ENCODE data around the gene DMD.

Gene DMD

GRCh38 chrX:31130457-31131220 lies 2080.7 kb downstream of the DMD start:
- no peak for FAIRE-seq

GRCh38 chrX:31128855-31129254 lies 2082.5 kb downstream of the DMD start:
- no peak for FAIRE-seq

- FAIRE-seq: no peak
These were observed 2083.6 kb downstream of the DMD start for GRCh38 chrX:31127716-31128115.

DNA sequence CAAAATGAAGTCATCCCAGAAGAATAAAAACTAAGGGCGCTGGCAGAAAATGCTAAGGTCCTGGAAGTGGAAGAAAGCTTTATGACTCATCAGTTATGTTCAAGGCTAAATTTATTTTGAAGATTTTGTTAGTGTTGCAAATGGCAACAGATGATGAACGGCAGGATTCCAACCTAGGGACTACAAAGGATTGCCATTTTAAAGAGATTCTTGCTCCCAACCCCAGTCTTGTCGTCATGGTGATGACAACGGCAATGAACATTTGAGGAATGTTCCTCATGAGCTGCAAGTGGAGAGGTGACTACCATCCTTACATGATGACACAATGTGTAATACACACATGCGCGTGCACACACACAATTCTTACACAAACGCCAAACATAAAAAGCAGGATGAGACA lies 2085.1 kb downstream of the DMD start:
- FAIRE-seq: no peak

GRCh38 chrX:31124536-31124935 lies 2086.8 kb downstream of the DMD start:
- FAIRE-seq: no peak

- FAIRE-seq: no peak
These were observed 2088.0 kb downstream of the DMD start for GRCh38 chrX:31123335-31123734.

DNA sequence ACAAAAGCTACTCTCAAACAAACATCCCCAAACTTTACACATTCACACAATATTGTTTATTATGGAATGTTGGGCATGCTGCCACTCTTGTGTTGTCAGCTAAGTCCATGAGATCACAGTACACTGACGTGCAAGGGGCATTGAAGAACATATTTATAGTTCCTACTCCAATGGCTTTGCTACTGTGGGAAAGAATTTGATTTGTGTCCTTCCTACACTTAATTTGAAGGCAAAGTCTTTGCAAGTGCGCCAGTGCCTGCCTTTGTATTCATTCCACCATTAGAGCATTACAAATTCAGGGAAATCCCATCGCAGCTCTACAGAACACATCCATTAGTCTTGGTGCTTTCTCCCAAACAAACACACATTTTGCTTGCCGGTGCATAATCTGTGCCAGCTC lies 2094.1 kb downstream of the DMD start:
- FAIRE-seq: no peak

DNA sequence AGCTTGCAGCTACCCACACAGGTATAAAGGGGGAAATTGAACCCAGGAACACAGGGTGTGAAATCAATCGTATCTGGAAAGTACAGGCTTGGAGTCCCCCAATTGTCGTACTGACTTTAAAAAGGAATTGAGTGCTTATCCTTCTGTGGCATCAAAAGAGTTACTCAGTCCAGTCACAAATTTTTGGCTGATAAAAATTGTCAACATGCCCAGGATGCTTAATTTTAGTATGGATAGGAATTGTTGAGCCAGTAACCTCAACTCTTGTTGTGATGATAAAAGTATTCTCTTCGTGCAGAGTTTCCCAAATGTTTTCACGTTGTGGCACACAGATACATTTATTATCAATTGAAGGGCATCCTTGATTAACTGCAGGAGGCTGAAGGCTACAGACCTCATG lies 2096.0 kb downstream of the DMD start:
- no peak for FAIRE-seq

DNA sequence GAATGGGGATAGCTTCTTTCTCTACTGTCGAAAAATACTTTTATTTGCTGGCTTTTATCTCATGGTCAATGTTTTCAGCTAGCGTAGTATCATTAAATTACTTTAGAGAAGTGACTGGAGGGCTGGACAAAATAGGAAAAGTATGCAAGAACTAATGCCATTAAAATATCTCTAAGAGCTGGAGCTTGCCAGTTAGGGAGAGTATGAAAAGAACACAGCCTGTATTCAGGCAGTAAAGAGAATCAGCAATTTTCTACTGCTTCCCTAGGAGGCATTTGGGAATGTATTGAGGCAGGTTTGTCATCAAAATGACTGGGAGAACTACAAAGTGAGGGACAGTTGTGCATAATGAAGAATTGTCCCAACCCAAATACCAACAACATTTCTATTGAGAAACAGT lies 2096.5 kb downstream of the DMD start:
- no peak for FAIRE-seq

DNA sequence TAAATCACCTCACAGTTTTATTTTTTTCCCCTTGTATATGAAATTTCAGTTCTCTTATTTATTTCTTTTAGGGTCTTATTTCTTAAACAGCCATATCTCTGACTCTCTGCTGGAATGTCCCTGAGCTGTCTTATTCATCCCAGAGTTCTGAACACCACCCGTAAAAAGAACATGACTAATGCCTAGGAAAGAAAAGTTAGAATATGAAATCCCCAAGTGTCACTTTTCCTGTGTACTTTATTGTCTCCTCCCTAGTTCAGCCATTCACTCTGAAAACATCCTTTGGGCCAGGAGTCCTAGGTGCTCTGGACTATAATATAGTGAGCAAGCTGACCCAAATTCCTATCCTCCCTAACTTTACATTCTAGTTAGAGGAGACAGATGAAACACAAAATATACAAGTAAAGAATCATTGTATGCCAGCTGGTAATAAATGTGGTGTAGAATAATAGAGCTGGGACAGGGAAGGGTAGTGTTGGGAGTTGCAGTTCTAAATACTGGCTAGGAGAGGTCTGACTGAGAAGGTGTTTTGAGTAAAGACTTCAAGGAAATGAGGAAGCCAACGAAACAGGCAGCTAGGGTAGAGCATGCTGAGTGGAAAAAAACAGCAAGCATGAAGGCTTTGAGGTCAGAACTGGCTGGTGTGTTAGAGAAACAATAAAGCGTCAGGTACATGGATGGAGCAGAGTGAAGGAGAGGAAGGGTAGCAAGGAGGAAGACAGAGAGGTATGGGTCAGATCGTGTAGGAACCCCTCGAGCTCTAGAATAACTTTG lies 2098.9 kb downstream of the DMD start:
- FAIRE-seq: no peak

GRCh38 chrX:31110657-31111056 lies 2100.7 kb downstream of the DMD start:
- no peak for FAIRE-seq

GRCh38 chrX:31099536-31100090 lies 2111.7 kb downstream of the DMD start:
- FAIRE-seq: no peak

GRCh38 chrX:31098079-31098478 lies 2113.3 kb downstream of the DMD start:
- FAIRE-seq: no peak

DNA sequence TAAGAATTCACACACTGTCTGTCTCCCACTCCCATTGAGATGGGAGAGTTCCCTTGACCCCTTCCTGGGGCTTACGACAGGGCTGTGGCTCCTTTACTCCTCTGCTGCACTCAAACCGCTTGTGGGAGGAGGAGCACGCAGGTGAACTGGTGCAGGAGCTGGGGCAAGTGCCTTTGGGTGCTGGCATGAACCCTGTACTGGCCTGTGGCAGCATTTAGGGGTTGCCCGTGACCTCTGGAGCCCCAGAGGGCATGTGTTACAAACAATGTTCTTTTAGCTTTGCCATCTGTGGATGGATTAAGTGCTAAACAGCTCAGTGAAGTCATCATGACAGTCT lies 2117.7 kb downstream of the DMD start:
- FAIRE-seq: no peak

DNA sequence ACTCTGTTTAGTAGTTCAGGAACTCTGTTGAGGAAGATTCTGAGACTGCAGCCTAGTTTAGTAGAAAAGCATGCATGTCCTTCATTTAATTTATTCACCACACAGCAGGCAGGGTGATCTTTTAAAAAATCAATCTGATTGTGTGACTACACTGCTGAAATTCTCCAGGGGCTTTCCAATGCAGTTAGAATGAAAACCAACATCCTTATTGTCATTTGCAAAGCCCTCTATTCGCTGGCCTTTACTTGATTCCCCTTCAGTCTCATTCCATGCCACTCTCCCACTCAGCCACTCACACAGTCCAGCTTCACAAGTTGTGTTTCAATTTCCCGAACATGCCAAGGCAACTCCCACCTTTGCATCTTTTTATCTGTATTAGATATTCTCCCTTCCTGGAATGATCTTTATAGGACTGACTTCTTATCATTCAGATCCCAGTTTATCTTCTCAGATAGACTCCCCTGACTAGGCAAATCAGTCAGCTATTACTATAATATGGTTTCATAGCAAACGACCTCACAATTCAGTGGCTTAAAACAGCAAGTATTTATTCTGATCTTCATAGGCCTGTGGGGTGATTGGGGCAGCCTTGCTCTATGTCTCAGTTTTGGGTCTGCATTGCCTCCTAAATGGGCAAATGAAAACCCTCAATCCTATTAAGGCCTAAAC lies 2118.2 kb downstream of the DMD start:
- FAIRE-seq: no peak

GRCh38 chrX:31092476-31092875 lies 2118.9 kb downstream of the DMD start:
- FAIRE-seq: no peak

DNA sequence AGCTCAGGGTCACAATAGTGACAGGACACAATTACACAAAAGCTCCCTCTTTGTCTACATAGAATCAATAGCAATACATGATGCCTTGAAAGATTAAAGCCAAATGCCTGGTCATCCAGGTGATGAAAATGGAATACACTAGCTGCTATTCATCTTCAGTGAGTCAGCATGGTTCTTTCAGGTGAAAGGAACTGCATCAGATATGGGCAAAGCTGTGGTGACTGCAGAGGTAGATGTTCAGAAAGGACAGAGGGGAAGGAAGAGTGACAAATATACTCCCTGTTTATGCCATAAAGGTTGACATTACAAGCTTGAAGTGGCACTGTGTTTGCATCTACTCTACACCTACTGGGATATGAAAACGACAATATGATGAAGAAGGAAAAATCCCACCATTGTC lies 2119.5 kb downstream of the DMD start:
- no peak for FAIRE-seq

DNA sequence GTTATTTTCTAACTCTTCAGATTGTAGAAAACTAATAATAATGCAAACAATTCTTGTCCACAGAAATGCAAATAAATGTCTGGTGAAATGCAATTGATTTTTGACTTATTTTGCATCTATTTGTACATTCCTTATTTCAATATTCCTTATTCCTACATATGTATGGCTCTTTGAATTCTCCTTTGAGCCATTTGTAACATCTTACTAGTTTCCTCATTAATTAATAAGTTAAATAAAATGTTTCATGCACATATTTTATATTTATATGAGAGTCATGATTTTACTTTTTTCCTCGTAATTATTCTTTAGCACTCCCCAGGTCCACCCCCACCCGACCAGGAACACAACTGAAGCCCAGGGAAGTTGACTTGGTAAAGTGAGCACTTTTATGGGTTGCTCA lies 2136.8 kb downstream of the DMD start:
- no peak for FAIRE-seq

GRCh38 chrX:31071725-31072124 lies 2139.6 kb downstream of the DMD start, which contains the start of gene FTHL17:
Gene FTHL17 (minus strand): TSS chrX:31072041. CDS start chrX:31071953, 88 bp downstream.
- FAIRE-seq: no peak

DNA sequence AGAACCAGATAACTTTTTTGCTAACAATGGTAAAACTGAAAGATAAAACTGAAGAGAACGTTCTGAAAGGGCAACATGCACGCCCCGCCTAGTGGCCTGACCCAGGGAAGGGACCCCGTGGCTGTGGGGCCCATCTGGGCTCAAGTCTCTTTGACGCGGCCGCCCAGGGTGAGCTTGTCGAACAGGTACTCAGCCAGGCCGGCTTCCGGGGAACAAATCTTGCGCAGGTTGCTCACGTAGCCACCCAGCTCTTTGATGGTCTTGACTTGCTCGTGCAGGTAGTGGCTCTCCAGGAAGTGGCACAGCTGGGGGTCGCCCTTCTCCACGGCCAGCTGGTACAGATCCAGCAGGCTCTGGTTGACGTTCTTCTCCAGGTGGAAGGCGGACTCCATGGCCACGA lies 2140.1 kb downstream of the DMD start:
- FAIRE-seq: no peak

GRCh38 chrX:31070057-31070468 lies 2141.3 kb downstream of the DMD start:
- no peak for FAIRE-seq
